Measurements from ENCODE around the gene RRAS2. TPM values are rescaled to one million over a fixed set of nuclear protein-coding genes. Genes with fewer than 3 reads are reported as not detected.
A peak's percentile ranks its signal among the peaks of the same experiment; 100 is the strongest.

Gene RRAS2
- total RNA-seq, 4 donors from 2014 or later, result 51.5 to 81.4 (median 66.8) TPM

DNA sequence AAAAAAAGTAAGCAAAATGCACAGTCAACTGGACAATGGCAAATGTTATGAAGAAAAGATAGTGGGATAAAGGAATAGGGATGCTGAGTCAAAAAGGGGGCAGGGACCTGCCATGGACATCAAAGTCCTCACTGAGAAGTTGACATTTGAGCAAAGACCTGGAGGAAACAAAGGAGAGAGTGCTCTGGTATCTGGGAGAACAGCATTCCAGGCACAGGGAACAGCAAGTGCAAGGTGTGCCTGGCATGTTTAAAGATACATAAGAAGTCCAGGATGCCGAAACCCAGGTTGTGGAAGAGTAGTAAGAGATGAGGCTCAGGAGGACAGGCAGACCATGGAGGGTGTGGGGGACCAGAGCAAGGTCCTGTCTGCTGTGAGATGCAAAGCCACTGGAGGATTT is 123.3 kb downstream of the RRAS2 start:
- WGBS, 2 donors, result 85 to 90% methylated on average over 1 of the region's 1 CpG
- H3K27ac ChIP-seq, result no peak overlapping the region
- intact Hi-C loops (cut with DNase I), result no loop called here

DNA sequence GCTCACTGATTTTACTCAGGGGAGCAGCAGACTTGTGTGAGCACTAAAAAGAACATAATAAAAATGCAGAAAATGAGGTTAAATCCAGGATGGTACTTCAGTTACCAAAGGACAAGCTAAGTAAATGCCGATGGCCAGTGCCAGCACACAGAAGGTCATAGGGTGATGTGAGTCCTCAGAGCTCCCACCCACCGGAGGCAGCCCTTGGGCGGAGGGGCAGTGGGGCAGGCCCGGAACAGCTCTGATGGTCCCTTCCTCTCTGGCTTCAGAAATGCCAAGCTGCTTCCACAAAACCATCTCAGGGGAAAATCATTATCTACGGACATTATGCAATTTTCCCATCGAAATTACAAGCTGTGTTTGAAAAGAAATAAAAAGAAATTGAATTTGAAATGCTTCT is 124.5 kb downstream of the RRAS2 start:
- no peak for DNase-seq
- Histone ChIP-seq H3K27me3 (no peaks in the 10 kb centered on the region), H3K27ac (no peak overlapping the region), H3K36me3 (no peaks in the 10 kb centered on the region), H3K9me3 (no peaks in the 10 kb centered on the region), H3K4me1 (no peaks in the 10 kb centered on the region), H3K4me3 (replicated peaks in 1 of 3) (no peak overlapping the region)
- intact Hi-C loops (cut with DNase I), result no loop called here
- 65 to 79% methylated on average over 6 of the region's 6 CpGs for WGBS, 2 donors
- TF ChIP-seq, protein P1, sequence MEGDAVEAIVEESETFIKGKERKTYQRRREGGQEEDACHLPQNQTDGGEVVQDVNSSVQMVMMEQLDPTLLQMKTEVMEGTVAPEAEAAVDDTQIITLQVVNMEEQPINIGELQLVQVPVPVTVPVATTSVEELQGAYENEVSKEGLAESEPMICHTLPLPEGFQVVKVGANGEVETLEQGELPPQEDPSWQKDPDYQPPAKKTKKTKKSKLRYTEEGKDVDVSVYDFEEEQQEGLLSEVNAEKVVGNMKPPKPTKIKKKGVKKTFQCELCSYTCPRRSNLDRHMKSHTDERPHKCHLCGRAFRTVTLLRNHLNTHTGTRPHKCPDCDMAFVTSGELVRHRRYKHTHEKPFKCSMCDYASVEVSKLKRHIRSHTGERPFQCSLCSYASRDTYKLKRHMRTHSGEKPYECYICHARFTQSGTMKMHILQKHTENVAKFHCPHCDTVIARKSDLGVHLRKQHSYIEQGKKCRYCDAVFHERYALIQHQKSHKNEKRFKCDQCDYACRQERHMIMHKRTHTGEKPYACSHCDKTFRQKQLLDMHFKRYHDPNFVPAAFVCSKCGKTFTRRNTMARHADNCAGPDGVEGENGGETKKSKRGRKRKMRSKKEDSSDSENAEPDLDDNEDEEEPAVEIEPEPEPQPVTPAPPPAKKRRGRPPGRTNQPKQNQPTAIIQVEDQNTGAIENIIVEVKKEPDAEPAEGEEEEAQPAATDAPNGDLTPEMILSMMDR (IDR thresholded peaks at IDR 0.05), result no peak
- no peak for TF ChIP-seq POLR2A (IDR thresholded peaks at IDR 0.05)

More for the DNA sequence above, 123.3 kb downstream of the RRAS2 start:
- Histone ChIP-seq H3K36me3 (no peaks in the 10 kb centered on the region), H3K4me3 (replicated peaks in 1 of 3) (no peak overlapping the region), H3K9me3 (no peaks in the 10 kb centered on the region), H3K27me3 (no peaks in the 10 kb centered on the region), H3K4me1 (no peaks in the 10 kb centered on the region)
- no peak for DNase-seq
- no peak for TF ChIP-seq POLR2A (IDR thresholded peaks at IDR 0.05)
- TF ChIP-seq, protein P1 (IDR thresholded peaks at IDR 0.05), result no peak

DNA sequence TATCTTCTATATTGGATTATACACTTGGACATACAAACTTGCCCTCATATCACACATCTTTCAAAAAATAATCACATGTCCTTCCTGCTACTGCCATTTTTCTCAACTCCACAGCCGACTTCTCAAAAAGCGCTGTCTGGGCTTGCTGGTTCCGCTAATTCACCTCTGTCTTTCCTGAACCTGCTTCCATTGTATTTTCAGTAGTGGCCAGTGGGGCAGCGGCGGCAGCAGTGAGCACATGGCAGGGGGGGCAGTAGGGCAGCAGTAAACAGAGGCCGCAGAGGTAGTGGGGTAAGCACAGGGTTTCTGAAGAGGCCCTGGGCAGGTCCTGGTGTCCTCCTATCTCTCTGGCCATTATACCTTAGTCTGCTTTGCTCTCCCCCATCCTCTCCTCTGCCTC is 126.3 kb downstream of the RRAS2 start:
- WGBS, 2 donors, result 52 to 55% methylated on average over 6 of the region's 6 CpGs
- intact Hi-C loops (cut with DNase I), result no loop called here

DNA sequence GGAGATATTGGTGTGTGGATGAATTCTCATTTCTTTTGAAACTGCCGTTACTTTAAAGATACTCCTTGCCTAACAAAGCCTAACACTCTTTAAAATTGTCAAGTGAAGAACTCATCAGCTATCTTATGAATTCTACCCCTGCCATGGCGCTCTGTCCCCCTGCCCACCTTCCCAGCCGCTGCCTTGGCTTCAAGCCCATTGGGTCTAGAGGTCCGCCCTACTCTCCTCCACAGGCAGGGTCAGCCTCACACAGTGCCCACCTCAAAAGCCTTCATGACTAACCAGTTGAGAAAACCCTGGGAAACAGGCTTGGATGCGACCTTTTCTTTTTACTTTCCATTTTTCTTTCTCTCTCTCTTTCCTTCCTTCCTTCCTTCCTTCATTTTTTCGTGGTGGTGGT is 128.6 kb downstream of the RRAS2 start:
- Histone ChIP-seq H3K27ac (no peak overlapping the region), H3K9me3 (no peaks in the 10 kb centered on the region), H3K27me3 (no peaks in the 10 kb centered on the region), H3K4me1 (no peaks in the 10 kb centered on the region), H3K36me3 (no peaks in the 10 kb centered on the region), H3K4me3 (replicated peaks in 1 of 3) (no peak overlapping the region)
- intact Hi-C loops (cut with DNase I), result no loop called here
- no peak for DNase-seq
- 62 to 71% methylated on average over 6 of the region's 6 CpGs for WGBS, 2 donors
- TF ChIP-seq, protein P1 (IDR thresholded peaks at IDR 0.05), result no peak
- TF ChIP-seq POLR2A (IDR thresholded peaks at IDR 0.05), result no peak

More for the DNA sequence above, 126.3 kb downstream of the RRAS2 start:
- DNase-seq, result no peak
- Histone ChIP-seq H3K9me3 (no peaks in the 10 kb centered on the region), H3K4me3 (replicated peaks in 1 of 3) (no peak overlapping the region), H3K36me3 (no peaks in the 10 kb centered on the region), H3K27ac (no peak overlapping the region), H3K27me3 (no peaks in the 10 kb centered on the region), H3K4me1 (no peaks in the 10 kb centered on the region)
- TF ChIP-seq, protein P1 (IDR thresholded peaks at IDR 0.05), result peak in 2 of 6 experiments; percentile 8 to 24
- TF ChIP-seq POLR2A (IDR thresholded peaks at IDR 0.05), result no peak

DNA sequence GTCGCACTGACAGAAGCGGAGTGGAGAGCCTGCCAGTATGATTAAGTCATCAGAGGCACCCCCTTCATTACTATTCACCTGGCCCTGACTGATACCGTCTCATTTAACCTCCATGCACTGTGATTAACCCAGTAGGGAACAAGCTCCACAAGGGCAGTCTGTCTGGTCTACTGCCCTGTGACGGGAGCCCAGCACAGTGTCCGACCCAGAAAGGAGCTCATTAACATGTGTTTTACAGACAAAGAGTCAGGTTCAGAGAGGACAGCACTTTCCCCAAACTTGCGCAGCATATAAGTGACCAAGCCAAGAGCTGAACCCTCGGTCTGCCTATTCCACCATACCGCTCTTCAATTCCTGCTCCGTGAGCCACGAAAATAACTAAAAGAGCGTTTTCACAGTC is 129.5 kb downstream of the RRAS2 start:
- DNase-seq, result no peak
- intact Hi-C loops (cut with DNase I), result no loop called here
- Histone ChIP-seq H3K27ac (no peak overlapping the region), H3K27me3 (no peaks in the 10 kb centered on the region), H3K4me3 (replicated peaks in 1 of 3) (no peak overlapping the region), H3K36me3 (no peaks in the 10 kb centered on the region), H3K4me1 (no peaks in the 10 kb centered on the region), H3K9me3 (no peaks in the 10 kb centered on the region)
- 57 to 69% methylated on average over 11 of the region's 11 CpGs for WGBS, 2 donors
- TF ChIP-seq POLR2A (IDR thresholded peaks at IDR 0.05), result no peak
- TF ChIP-seq, protein P1 (IDR thresholded peaks at IDR 0.05), result no peak
